ENCODE results near the gene KIF25. TPM values are rescaled to one million over a fixed set of nuclear protein-coding genes. Genes with fewer than 3 reads are reported as not detected.

KIF25 gene
- total RNA-seq, 1 experiment from 2014 or later, result not detected

DNA sequence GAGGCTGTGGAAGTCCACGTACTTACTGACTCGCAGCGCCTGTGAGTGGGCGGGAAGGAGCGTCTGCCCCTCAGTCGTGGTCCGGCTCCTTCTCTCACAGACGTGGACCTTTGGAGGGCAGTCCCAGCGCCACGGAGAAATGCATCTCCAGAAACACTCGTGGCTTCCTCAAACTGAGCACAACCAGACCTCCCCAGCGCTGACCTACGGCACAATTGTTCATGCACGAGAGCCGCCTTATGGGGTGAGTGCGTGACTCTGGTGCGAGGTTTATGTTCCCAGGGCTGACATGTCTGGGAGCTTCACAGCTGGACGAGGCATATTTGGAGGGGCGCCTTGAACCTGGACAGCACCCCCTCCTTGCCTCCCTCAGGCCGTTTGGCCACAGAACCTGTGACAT lies 51.8 kb downstream of the KIF25 start:
- no peak for DNase-seq (ENCODE audit: low spot score)

DNA sequence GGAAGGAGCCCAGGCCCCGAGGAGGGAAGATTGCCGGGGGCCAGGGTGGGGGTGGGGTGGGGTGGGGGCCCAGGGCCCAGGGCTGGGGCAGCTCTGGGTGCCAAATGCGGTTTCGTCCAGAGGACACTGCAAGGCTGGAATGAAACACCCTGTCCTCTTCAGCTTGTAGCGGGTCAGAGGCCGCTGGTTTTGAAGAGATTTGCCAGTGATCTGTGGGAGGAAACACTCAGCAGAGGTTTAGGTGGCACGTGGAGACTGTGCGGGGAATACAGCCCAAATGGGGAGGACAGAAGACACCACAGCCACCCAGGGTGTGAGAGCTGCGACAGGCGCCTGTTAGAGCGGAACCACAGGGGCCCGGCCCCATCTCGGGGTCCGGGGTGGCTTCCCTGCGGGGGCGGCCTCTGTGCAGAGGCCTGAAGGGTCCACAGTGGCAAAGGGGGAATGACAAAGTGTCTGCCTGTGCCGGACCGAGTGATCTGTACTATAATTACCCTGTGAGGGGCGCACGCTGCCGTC lies 52.3 kb downstream of the KIF25 start:
- no peak for DNase-seq (ENCODE audit: low spot score)

DNA sequence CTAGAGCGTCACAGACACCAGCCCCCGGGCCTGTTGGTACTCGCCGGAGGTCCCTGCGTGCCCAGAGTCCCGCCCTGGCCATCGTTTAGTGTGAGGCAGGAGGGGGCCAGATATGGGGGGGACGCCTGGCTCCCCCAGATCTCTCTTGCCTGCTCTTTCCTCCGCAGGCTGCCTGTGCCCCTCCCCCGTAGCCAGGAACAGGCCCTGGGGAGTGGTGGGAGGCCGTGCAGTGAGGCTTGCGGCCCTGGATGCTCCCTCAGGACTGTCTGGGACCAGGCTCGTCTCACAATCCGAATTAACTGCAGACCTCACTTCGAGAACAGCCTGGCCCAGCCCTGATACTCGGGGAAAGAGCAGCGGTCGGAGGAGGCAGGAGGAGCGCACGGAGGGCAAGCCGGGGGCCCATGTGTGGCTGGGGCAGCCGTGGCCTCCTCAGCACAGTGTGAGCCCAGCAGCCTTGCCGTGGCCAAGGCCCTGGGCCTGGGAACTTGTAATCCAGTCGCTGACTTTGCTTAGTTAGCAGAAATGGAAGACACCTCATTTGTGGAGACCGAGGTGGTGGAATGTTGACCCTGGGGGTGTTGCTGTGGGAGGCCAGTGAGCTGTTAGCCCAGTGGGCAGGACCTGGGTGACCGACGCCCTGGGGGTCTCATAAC lies 52.9 kb downstream of the KIF25 start:
- no peak for DNase-seq (ENCODE audit: low spot score)

DNA sequence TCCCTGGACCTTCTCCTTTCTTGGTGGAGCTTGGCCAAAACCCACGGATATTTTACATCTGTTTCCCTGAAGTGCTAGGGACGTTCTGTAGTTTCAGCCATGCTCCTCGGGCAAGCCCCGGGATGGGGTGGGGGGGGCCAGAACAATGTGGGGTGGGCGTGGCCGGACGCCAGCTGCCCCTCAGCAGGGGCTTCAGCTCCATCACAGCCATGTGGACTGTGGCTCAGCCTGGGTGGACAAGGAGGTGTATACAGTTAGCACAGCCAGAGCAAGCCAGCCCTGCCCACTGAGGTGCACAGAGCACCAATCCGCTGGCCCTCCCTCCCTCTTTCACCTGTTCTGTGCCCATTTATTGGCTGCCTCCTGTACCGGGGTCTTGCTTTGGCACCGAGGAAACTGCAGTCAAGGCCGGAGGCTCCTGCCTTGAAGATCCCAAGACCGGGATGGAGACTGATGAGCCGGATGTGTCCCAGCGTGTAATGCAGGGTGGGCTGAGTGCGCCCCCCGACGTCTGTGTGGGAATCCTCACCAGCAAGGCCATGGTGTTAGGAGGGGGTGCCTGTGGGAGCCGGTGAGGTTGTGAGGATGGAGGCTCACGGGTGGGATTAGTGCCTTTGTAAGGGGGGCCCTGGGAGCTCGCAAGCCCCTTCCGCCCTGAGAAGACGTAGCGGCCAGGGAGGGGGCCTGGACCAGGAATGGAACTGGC lies 53.6 kb downstream of the KIF25 start:
- DNase-seq (ENCODE audit: low spot score), result no peak

DNA sequence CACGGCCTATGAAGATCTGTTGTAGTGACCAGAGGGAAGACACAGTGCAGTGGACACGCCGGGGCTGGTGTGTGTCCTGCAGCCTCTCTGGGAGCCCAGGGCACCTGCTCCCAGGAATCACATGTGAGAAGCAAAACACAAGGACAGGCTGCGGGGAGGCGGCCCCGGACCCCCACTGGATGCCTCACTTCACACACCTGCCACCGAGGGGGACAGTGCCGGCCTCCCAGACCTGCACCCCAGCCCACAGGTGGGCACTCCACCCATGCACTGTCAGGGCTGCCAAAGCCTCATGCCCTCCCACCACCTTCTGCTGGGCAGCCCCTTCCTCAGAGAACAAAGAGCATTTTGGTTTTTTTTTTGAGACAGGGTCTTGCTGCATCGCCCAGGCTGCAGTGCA lies 54.2 kb downstream of the KIF25 start:
- DNase-seq (ENCODE audit: low spot score), result no peak

DNA sequence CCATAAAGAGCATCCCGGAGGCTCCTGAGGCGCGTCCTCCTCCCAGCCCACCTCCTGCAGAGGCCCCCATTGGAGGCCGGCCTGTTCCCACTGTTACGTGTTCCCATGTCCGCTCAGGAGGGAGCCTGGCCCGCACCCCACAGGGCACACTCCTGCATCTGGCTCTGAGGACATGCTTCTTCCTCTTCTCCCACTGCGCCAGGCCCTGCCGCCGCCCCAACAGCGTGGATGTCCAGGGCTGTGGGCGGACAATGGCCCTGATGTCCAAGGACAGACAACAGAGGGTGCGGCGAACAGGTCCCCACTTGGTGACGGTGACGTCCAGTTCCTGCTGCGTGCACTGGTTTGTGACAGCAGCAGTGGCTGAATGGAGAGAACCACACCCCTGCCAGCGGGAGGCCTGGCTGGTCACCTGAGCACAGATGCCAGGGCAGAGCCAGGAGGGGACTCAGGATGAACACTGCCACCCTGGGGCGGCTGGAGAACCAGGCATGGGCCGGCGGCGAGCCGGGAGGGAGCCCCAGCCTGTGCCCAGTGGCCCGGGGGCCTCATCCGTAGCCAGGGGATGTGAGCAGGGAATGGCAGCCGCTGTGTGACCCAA lies 54.9 kb downstream of the KIF25 start:
- DNase-seq (ENCODE audit: low spot score), result no peak

DNA sequence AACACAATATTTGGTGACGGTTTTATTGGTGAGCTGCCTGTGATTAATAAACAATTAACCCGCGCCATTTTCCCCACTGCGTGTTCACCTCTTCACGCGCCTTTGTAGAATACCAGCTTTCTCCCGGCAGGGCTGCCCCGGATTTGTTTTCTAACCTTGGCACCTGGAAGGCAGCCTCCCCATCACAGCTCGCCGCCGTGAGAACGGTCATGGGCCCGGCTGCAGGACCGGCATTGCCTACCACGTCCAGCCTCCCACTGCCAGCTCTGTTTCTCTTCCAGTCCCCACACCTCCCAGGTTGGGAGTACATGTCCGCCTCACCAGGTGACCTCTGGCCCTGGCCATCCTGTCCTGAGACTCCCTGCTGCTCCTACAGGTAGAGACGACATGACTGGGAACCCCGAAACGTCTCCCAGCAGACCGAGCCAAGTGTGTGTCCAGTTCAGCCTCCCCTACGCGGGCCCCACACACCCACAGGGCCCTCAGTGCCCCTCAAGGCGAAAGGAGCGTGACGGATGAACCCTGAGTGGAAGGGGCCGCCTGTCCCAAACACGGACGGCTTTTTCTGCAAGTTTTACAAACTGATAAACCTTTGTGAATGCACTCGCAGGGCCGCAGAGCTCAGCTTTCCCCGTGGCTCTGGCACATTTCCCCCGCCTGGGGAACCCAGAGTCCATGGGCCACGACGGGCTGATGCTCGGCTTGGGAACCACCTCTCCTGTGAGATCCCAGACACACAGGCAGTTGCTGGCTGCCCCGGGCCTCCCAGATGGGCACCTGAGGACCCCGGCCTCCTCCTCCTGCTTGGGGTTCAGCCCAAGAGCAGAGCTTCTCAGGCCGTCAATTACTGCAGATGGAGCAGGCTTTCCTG lies 55.9 kb downstream of the KIF25 start:
- no peak for DNase-seq (ENCODE audit: low spot score)

DNA sequence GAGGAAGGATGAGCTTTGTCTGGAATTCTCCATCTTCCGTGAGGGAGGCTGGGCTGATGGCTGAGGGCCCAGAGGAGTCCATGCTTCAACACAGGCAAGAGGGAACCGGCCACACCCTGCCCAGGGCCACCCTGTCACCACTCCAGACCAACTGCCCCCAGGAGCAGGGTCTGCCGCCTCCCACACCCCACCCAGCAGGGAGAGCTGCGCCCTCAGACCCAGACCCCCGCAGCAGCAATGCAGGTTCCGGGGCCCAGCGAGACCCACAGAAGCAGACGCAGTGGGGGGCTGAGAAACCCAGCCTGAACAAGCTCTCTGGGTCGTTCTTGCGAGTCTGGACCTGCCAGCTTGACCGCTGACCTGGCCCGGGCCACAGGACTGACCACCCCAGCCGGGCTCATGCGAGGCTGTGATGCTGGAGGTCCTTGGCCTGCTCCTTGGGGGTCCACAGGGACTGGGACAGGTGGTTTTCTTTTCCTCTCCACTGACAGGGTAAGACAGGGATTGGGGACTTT lies 56.5 kb downstream of the KIF25 start:
- DNase-seq (ENCODE audit: low spot score), result no peak

DNA sequence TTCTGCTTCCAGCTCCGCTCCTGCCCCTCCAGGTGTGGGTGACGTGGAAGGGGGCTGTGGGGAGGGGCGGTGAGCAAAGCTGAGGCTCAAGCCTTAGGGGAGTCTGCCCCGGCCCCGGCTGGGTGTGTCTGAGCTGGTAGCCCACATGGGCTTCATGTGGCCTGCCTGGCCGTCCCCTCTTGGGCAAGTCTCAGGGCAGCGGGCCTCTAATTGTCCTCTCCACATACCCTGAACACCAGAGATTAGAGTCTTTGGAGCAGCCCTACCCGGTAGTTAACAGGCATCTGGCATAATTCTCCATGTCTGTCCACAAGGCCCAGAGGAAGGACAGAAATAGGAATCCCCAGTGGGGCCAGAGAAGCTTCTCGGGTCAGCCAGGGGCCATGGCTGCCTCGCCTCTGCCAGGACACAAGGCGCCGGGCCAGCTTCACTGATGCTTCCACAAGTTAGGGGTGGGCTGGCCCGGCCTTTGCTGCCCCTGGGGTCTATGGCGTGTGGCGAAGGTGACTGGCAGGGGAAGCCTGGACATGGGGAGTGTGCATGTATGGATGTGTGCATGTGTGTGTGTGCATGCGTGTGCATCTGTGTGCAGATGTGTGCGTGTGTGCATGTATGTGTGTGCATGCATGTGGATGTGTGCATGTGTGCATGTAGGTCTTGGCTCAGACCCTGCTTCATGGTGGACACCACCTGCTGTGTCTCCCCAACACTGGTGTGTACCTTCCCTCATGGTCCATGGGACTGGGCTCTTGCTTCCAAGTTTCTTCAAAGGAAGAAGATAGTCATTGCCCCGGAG lies 57.5 kb downstream of the KIF25 start:
- DNase-seq (ENCODE audit: low spot score), result no peak

DNA sequence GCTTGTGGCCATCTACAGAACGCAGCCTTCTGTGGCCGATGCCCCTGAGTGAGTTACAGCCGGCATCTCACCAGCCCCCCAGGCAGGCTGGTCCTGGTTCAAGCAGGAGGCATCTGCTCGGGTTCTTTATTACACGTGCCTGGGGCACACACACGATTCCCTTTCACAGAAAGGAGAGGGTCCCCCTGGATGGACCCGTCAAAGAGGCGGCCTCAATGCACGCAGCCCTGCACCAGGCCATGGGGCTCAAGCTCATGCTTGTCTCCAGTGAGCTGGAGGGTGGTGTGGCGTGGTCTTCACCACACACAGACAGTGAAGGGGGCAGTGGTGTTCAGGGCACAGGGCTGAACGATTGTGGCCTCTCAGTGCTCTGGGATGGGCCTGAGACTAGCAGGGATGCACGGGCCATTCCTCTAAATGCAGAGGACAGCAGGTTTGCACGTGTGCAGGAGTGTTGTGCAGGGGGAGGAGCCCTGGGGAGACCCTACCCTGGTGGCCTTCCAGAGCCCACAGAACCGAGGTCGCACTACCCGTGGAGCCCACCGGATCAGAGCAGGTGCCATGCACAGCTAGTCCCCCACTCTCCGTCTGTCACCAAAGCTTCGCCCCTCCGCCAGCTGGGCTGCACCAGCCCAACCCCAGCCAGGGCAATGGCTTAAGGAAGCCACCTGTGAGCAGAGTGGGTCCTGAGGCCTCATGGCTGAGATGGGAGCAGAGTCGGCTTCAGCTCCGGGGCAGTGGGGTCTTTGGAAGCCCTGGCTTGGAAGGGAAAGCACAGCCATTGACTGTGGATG lies 58.4 kb downstream of the KIF25 start:
- no peak for DNase-seq (ENCODE audit: low spot score)

DNA sequence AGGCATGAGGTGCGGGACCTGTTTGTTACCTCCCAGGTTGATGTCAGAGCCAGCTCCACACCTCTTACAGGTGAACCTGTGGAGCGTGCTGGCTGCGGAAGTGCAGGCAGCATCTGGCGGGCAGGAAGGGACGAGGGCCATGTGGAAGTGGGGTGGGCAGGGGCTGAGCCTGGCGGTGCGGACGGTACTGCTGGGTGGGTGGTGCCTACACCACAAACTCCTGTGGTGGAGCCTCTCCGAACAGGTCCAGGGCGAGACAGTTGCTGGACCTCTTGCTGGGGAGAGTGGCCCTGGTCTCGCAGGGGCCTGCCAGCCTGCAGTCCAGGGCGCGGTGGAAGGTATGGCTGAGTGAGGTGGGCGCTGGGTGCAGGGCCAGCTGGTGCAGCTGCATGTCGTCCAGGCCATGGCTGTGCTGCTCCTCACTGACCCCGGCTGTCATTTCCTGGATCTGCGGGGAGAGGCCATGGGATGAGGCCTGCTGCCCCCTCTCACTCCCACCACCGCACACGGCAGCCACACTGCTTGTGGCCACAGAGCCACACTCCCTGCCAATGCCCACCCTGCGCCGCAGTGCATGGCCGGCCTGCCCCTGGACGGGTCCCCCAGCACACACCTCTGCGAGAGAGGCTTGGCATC lies 59.5 kb downstream of the KIF25 start:
- DNase-seq (ENCODE audit: low spot score), result no peak

DNA sequence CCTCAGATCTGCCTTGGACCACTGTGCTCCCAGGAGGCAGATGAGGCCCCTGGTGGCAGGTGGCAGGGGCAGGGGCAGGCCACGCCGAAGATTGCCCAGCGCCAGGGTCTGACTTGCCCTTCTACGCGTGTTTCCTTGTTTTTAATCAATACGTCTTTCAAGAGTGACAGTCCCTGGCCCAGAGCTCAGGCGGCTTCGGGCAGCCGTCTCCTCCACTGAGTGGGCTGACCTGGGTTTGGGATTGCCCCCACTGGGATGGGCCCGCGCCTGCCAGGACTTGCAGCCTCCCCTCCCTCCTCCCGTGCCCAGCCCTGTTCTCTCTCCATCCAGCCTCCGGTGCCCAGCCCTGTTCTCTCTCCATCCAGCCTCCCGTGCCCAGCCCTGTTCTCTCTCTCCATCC lies 60.4 kb downstream of the KIF25 start:
- DNase-seq (ENCODE audit: low spot score), result no peak

DNA sequence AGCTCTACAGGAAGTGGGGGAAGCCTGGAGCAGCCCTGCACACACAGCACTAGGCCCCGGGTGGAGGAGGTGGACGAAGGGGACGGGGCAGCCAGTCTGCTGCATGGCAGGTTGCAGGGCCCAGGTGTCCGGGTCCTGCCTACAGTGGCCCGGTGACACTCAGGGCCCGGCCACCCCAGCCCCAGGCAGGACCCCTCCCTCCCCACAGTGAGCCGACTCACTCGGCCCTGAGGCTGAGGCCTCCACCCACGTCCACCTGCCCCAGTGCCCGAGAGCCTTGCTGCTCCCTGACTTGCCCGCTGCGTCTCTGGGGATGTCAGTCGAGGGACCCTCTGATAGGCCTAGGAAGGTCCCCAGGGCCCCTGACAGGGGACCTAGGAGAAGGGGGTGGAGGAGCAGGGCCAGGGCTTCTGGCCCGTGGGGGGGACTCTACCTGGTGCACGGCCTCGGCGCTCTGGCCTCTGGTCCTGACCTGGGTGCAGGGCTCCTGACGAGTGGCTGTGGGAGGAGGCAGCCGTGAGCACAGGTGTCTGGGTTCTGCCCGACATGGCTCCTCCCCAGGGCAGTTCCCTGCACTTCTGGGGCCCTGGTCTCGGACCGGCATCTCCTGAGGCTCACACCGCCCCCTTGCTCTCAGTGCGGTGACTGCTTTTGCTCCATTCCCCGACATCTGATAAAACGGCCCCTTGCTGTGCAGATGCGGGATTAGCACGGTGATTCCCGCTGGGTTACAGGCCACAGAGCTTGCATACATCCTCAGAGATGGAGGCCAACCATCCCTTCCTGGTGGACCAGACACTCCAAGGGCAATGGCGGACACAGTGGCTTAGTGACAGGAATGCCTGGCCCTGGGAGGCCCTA lies 61.5 kb downstream of the KIF25 start:
- no peak for DNase-seq (ENCODE audit: low spot score)

DNA sequence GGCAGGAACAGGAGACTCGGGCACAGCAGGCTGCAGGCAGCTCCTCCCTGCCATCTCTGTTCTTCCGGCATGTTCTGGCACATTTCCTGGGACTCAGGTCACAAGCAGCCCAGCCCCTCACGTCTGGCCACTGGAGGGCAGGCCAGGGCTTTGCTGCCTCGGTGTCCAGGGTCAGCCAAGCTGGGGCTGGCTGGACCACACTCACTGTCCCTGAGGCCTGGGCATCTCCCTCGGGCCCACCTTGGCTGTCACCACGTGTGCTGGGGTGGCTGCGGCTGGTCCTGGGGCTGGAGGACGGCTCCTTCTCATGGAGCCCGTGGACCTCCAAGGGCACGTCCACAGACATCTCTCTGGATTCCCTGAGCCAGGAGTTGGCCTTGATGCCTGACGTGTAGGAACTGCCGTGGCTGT lies 63.1 kb downstream of the KIF25 start:
- DNase-seq (ENCODE audit: low spot score), result peak; percentile 19

DNA sequence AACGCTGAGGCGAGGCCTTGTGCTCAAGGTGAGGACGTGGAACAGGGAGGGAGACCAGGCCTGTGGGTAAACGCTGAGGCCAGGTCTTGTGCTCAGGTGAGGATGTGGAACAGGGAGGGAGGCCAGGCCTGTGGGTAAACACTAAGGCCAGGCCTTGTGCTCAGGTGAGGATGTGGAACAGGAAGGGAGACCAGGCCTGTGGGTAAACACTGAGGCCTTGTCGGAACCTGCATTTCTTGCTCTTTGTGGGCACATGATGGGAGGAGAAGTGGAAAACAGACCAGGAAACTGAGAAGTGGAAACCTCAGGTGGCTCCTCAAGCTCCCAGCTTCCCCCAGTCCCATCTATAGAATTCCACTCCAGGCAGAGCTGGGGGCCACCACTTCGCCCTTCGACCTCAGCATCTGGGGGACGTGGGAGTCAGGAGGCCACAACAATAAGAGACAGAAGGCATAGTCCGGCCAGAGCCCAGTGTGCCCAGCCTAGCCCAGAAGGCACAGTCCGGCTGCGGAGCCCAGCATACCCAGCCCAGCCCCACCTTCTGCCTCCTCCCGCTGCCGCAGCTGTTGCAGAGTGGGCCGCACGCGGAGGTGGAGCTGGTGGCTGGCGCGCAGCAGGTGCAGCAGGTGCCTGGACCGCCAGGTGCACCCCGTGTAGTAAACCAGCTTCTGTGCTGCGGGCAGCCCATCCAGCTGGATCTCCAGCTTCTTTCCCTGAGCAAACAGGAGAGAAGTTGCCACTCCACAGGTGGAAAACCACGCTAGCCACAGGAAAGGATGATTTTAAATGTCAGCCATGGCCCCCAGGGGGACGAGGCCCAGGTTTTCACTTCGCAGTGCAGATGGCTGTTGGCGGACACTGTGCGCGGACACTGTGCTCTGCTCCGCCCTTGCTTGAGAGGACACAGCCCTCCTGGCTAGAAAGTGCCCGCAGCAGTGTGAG lies 64.1 kb downstream of the KIF25 start:
- DNase-seq (ENCODE audit: low spot score), result no peak

DNA sequence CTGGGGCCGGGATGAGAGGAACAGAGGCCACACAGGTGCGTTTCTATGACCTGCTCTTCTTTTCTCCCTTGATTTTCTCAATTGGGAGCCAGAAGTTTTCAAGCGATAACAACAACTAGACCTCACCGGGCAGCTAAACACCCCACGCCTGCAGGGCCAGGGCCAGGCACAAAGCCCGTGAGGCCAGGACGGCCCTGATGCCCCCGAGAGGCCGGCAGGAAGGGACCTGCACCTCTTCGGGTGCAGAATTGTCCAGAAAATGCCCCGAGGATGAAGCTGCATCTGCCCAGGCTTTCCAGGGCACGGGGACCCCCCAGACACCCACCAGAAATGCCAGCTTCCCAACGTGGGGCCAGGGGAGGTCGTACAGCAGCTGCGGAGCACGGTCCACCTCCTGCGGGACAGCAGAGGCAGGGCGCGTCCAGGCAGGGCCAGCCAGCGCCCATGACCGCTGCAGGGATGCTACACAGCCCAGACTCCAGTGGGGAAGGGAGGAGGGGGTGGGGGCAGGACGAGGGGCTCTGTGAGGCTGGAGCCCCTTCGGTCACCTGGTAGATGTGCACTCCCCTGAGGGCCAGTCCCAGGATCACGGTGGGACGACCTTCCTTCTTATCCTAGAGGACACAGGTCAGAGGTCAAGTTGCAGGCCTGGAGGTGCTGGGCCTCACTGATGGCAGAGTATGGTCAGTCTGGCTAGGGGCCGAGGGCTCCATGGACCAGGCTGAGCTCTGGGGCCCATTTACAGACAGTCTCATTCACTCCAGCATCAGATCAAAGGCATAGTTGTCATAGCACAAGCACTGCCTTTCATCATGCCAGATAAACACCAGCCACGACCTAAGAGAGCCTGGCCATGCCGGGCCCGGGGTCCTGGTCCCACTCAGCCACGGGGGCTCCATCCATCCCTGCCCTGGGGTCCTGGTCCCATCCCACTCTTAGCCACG lies 65.1 kb downstream of the KIF25 start:
- DNase-seq (ENCODE audit: low spot score), result no peak

All from A172 (cell line).